NCI-H1417 (cell line): Measurements from ENCODE around the gene ZNF776.
A peak's percentile ranks its signal among the peaks of the same experiment; 100 is the strongest.
"Not testable (repeated sequence)": the region's sequence is repeated elsewhere in the genome, so short reads cannot be mapped to it uniquely, and the experiment has no call there.

Experiments used
- DNase-seq, 3 experiments: peaks; one replicate each; lab custom pipeline; 2025; lab: John Stamatoyannopoulos, UW

The ZNF776 gene

DNA sequence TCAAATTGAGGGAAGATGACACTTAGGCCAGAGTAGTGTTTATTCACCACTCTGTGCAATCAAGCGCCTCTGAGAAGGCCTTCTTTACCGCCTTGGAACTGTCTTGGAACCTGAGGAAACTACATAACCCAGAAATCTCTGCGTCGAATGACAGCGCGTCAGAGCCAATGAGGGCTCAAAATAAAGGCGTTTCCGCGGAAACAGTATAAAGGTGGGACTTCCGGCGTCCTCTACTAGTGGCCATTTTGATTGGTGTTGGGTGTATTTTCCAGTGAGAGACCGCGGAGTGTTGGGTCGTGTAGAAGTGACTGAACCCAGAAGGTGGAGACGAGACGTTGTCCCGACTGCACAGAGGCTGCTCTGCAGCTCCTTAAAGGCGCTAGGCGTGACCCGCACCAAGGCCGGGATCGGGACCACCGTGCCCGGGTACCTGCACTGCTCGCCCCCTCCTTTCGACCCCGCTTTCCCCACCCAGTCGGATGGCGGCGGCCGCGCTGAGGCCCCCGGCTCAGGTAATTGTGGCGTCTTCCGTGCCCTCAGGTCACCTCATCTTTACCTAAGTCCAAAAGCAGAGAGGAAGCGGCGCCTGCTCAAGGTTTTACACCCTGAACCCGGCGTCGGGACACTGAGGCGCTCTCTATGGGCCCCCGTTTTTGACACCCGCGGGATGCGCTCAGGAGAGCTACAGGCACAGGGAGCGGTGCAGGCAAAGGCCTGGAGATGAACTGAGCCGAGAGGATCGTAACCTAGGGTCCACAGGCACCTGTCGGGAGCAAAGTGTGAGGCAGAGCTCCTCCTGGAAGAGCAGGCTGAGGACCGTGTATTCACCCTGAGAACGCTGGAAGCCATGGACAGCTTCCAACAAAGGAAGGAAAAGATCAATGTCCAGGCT lies at the start of gene ZNF776:
Gene ZNF776, plus strand, starts transcription at position 236 of the 892 bp plus-strand sequence. Its CDS starts 244 bp downstream, at position 480.
- DNase-seq = peak; percentile 81 to 95 (median 95)

GRCh38 chr19:57701625-57702024 lies 45.0 kb upstream of the ZNF776 start:
- DNase-seq = no peak

- no peak for DNase-seq
Measured at GRCh38 chr19:57706346-57706745, 40.3 kb upstream of the ZNF776 start.

DNA sequence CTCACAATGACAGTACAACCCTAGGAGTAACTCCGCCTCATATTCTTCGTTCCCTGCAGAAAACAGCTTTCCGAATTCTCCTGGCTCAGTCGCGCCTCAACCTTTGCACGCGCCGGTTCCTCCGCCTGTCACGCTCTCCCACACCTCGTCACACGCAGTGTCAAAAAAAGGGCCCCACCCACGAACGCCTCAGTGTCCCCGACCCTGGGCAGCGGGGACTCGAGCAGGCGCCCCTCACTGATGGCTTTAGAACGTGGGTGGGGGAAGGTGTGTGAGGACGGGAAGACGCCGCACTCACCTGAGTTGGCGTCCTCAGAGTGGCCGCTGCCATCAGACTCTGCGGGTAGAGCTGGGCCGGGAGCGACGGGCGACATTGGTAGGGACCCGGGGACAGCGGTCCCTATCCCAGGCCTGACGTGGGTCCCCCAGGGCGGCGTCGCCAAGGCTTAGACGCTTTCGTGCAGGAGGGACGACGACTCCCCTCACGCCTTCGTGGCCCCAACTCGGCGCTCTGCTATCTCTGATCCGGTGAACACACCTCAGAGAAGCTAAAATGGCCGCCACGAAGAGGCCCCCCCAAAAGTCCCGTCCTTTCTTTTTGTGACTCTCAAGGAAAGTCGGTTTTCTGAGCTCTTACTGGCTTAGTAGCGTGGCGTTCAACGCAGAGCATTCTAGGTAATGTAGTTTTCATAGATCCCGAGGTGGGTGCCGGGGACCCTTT lies 37.8 kb upstream of the ZNF776 start, which contains the start of gene ZNF154:
Gene ZNF154, minus strand, starts transcription at position 564 of the 721 bp plus-strand sequence. Its CDS starts 233 bp downstream, at position 331.
- DNase-seq = no peak

- DNase-seq = no peak
Measured at GRCh38 chr19:57709616-57710015, 37.0 kb upstream of the ZNF776 start.

DNA sequence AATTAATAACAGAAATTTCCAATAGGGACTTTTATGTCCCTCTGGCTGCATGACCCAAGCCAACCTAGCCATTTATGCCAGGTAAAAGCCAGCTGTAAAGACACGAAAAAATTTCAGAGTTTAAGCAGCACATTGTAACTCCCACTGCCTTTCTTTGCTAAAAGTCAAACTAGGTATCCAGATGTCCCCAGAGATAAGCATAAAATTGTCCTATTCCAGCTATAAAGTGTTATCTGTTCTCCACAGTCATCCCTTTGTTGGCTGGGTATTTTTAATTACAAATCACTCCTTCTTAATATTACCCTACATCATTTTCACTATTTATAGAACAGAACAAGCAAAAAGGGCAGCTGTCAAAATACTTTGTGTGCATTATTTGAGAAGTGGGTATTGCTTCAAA lies 34.4 kb upstream of the ZNF776 start:
- no peak for DNase-seq

DNA sequence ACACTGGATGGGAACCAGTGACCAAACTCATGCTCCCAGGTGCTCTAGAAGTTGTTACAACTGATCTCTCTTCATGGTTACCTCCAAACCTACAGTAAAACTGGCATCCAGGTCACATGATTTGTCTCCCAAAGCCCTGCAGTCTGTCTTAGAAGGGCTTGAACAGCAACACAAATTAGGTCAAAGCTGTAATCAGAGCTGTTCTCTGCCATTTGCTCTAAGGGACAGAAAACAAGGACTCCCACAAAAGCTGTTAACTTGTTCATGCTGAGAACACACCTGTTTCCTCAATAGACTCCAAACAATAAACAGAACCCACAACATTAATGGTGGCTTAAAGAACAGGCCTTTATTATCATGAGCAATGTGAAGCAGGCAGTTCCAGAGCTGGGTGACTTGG lies 27.2 kb upstream of the ZNF776 start:
- DNase-seq = peak in 1 of 3 experiments; percentile 52

GRCh38 chr19:57719901-57720519 lies 26.6 kb upstream of the ZNF776 start:
- DNase-seq = peak in 1 of 3 experiments; percentile 52

DNA sequence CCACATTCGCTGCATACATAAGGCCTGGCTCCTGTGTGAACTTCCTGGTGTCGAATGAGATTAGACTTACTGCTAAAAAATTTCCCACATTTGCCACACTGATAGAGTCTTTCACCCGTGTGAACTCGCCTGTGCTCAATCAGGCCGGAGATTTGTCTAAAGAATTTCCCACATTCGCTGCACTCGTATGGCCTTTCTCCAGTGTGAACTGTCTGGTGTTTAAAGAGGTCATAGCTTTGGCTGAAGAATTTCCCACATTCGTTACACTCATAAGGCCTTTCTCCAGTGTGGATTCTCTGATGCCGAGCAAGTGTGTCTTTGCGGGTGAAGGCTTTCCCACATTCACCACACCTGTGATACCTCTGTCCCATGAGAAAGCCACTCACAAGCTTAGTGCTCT lies 25.7 kb upstream of the ZNF776 start:
- no peak for DNase-seq

GRCh38 chr19:57738320-57738719 lies 8.3 kb upstream of the ZNF776 start:
- DNase-seq = not testable (repeated sequence)

- not testable (repeated sequence) for DNase-seq
Measured at GRCh38 chr19:57738770-57739169, 7.8 kb upstream of the ZNF776 start.

- no peak for DNase-seq
Measured at GRCh38 chr19:57747472-57747807, 825 bp downstream of the ZNF776 start.

DNA sequence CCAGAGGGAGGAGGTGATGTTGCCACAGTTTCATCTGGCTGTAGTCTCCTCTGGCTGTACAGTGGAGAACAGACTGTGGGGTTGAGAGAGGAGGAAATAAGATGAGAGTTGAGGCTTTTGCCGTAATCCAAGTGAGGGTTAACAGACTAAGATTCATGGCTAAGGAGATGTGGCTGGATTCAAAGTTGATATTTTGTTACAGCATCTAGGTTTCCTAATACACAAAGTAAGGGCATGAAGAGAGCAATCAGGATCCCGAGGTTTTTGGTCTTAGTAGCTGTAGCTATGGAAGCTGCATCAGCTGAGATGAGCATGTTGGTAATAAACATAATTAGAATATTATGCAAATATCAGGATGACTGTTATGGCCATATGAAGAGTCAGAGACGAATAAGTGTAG lies 1.4 kb downstream of the ZNF776 start:
- no peak for DNase-seq

GRCh38 chr19:57754091-57754673 lies 7.6 kb downstream of the ZNF776 start:
- DNase-seq = no peak

GRCh38 chr19:57755031-57755430 lies 8.4 kb downstream of the ZNF776 start:
- DNase-seq = no peak

DNA sequence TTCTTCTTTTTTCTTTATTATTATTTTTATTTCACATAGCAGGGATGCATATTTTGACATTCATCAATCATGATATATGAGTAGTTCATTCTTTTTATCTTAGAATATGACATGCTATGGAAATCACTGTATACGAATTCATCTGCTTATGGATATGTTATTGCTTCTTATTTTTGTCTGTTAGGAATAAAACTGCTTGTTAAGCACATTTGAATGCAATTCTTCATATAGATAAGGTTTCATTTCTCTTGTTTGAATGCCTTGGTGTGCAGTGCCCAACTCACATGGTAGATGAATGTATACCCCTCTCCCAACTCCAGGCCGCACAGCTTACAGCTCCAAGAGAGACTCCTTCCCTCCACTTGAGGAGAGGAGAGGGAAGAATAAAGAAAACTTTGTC lies 11.3 kb downstream of the ZNF776 start:
- DNase-seq = no peak

- DNase-seq = no peak
Measured at GRCh38 chr19:57759096-57759495, 12.5 kb downstream of the ZNF776 start.

GRCh38 chr19:57769345-57770131 lies 22.9 kb downstream of the ZNF776 start, which contains the start of gene ZNF586:
TSS of gene ZNF586 (plus strand) at chr19:57769676. CDS start at chr19:57769843, 167 bp downstream.
- peak in 1 of 3 experiments; percentile 96 for DNase-seq

DNA sequence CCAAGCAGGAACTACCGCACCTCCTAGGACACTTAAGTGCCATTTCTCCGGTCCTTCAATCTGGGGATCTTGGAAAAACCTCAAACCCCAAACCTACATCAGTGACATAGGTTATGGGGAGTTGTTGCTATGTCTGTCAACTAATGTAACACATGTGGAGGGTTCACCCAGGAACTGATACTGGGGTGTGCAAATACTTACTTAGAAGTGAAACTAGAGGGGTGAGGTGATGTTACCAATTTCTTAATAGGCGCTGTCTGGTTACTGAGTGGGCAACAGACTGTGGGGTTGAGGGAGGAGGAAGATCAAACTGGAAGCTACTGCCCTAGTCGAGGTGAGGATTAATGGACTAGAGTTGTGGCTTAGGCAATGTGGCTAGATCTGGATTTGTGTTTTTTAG lies 24.8 kb downstream of the ZNF776 start:
- no peak for DNase-seq

DNA sequence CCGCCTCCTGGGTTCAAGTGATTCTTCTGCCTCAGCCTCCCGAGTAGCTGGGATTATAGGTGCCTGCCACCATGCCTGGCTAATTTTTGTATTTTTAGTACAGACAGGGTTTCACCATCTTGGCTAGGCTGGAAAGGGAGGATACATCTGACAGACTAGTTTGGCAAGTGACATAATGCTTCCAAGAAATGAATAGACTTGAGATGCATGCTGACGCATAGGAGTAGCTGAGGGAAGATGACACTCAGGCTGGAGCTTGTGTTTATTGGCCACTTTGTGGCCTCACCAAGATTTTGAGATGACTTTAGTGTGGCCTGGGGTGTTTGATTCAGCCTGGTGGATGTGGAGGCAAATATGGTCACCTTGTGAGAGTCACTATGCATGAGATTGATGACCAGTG lies 26.9 kb downstream of the ZNF776 start:
- no peak for DNase-seq

GRCh38 chr19:57776764-57777296 lies 30.2 kb downstream of the ZNF776 start:
- no peak for DNase-seq
